SJSA1 (cell line): ENCODE results near the gene SIL1. TPM values are rescaled to one million over a fixed set of nuclear protein-coding genes. Genes with fewer than 3 reads are reported as not detected.

Source experiments
- DNase-seq, 2 experiments: peaks; one replicate each; pipeline ENCODE4 v3.0.0-alpha.2; 2015 to 2020; ENCODE audit warnings: low spot score in 2 of 2, low read depth in 1 of 2
- H3K27ac ChIP-seq: fragments of 250-450 bp; sonication (Bioruptor Pico); 2 replicates; pipeline ENCODE4 v1.5.1; 2020; ENCODE audit warnings: mild to moderate bottlenecking, moderate library complexity
- H3K27me3 ChIP-seq: fragments of 250-450 bp; sonication (Bioruptor Pico); replicated peaks from 2 replicates; pipeline ENCODE4 v1.5.1; 2020; ENCODE audit warnings: mild to moderate bottlenecking, moderate library complexity
- H3K36me3 ChIP-seq: fragments of 250-450 bp; sonication (Bioruptor Pico); 2 replicates; pipeline ENCODE4 v1.5.1; 2020; ENCODE audit warnings: mild to moderate bottlenecking
- H3K4me1 ChIP-seq: fragments of 250-450 bp; sonication (Bioruptor Pico); replicated peaks from 2 replicates; pipeline ENCODE4 v1.6.1; 2021; ENCODE audit warnings: mild to moderate bottlenecking
- H3K4me3 ChIP-seq: fragments of 250-450 bp; sonication (Bioruptor Pico); 2 replicates; pipeline ENCODE4 v1.5.1; 2020; ENCODE audit warnings: mild to moderate bottlenecking
- H3K9me3 ChIP-seq: fragments of 250-450 bp; sonication (Bioruptor Pico); replicated peaks from 2 replicates; pipeline ENCODE4 v1.5.1; 2020; ENCODE audit warnings: mild to moderate bottlenecking
- total RNA-seq: library from RNA; depleted of rRNA; stranded (reverse); fragments of >200 nt; shearing (Covaris generic); gene quantifications from 2 replicates; pipeline ENCODE4 v1.2.3, GENCODE V29; 2014

The SIL1 gene
- total RNA-seq, 1 experiment from 2014 or later: 58.2 TPM

DNA sequence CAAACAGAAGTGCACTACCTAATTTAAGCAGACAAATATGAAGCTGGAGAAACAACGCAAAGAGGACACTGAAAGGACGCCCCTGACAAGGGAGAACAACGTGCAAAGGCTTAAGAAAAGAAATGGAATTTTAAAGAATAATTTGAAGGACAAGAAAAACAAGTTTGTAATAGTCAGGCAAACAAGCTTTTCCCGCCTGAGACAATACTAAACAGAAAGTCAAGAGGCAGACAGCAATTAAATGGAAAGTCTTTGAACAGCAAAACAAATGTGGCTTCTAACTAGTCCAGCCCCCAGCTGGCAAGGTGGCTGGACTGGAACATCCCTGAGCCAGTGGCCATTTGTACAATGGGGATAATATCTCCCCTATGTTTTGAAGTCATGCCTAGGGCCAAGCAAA is 63.3 kb downstream of the SIL1 start:
- Histone ChIP-seq H3K27ac (no peak overlapping the region), H3K4me3 (no peak overlapping the region)
- no peak for DNase-seq

DNA sequence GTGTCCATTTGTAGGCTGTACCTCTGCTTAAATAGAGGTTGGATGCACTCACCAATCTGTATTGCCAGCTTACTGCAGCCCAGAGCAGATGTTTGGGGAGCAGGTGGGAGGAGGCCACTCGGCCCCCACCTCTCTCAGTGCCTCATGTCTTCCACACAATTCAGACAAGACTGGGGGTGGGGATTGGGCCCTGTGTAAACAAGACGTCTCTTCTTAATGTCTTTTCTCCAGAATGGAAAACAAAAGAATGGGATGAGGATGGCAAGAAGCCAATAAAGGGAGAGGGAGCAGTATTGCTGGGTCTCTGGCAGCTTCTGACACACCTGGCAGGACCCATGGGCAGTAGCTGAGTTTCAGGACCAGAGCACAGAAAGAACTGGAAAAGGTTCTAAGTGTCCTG is 64.9 kb downstream of the SIL1 start:
- Histone ChIP-seq H3K27ac (no peak overlapping the region), H3K36me3 (no peaks in the 10 kb centered on the region), H3K4me3 (no peak overlapping the region), H3K9me3 (no peaks in the 10 kb centered on the region), H3K27me3 (no peaks in the 10 kb centered on the region; the same call in 1 of the 2 replicates), H3K4me1 (no peaks in the 10 kb centered on the region)
- DNase-seq: no peak

More for the DNA sequence above, 63.3 kb downstream of the SIL1 start:
- Histone ChIP-seq H3K9me3 (no peaks in the 10 kb centered on the region), H3K36me3 (no peaks in the 10 kb centered on the region), H3K4me1 (peaks cover 7% of the 10 kb centered on the region; the same call in 1 of the 2 replicates), H3K27me3 (no peaks in the 10 kb centered on the region; the same call in 1 of the 2 replicates)

DNA sequence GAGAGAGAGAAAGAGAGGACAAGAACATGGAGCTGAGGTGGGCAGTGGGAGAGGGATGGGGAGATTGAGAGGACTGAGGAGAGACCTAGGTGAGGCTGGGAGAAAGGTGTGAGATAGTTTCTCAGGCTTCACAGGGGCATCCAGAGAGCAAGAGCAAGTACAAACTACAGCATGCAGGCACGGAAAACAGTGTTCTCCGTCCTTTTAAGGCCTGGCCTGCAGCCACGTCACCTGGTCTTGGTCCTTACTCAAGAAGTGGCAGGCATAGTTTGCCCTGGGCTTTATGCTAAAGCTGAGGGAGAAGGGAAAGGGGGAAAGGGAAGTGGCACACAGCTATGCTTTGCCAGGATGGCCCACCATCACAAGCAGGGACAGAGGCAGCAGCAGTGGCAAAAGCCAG is 65.7 kb downstream of the SIL1 start:
- Histone ChIP-seq H3K27ac (no peak overlapping the region), H3K36me3 (no peaks in the 10 kb centered on the region), H3K9me3 (no peaks in the 10 kb centered on the region), H3K4me3 (no peak overlapping the region), H3K27me3 (no peaks in the 10 kb centered on the region), H3K4me1 (no peaks in the 10 kb centered on the region)
- no peak for DNase-seq

DNA sequence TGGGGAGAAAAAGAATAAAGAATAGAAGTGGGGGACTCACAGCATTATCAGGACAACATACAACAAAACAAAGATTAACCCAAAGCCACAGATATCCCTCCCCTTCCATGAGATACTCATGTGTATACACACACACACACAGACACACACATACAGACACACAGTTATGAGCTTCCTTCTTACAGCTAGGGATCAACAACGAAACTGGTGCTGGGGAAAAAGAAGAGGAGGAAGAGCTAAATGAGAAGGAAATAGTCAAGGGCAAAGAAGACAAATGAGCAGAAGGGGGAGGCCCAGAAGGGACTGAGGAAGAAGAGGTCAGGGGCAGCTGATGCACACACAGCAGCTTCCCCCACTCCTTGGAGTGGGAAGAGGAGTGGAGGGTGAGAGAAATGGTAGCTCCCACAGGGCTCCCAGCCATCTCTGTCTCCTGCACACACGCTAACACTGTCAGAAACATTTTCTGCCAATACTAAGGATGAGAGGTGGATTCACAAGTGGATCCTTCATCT is 66.2 kb downstream of the SIL1 start:
- no peaks in the 10 kb centered on the region for H3K9me3 ChIP-seq
- no peak overlapping the region for H3K27ac ChIP-seq

DNA sequence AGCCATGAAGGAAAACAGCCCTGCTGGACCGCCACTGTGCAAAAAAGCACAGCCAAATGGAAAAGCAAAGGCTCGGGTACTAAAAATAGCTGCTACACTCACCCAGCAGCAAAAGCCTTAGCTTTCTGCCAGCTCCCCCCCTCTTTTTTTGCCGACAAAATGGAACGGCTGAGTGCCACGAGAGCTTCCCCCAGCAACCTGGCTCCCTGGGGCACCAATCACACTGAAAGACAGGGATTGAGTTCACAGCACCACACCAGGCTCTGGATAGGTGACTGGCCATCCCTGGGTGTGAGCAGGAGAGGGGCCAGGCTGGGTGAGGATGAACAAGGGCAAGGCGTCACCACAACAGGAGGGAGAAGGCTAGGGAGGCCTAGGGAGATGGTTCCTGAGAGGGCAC is 66.7 kb downstream of the SIL1 start:
- no peak overlapping the region for H3K4me3 ChIP-seq

More for the DNA sequence above, 66.2 kb downstream of the SIL1 start:
- no peaks in the 10 kb centered on the region for H3K36me3 ChIP-seq
- H3K27me3 ChIP-seq: no peaks in the 10 kb centered on the region
- no peaks in the 10 kb centered on the region for H3K4me1 ChIP-seq
- no peak for DNase-seq
- no peak overlapping the region for H3K4me3 ChIP-seq

DNA sequence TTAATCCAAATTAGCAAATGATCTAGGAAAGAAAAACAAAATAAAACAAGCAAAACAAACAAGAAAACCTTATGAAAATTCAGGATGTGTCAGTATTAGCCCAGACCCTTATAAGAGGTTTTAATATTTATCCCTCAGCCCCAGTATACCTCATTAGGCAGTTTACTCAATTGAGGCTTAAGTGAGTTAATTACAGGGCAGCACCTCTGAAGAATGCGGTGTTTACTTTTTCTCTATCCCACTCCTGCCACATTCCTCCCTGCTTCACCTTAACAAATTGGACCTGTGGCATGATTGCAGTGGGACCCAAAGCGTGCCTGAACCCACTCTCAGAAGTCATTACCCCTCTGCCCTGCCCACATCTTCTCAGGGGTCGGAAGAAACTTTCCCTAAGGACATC is 67.1 kb downstream of the SIL1 start:
- Histone ChIP-seq H3K4me1 (no peaks in the 10 kb centered on the region), H3K27ac (no peak overlapping the region), H3K4me3 (no peak overlapping the region), H3K36me3 (no peaks in the 10 kb centered on the region), H3K9me3 (no peaks in the 10 kb centered on the region), H3K27me3 (no peaks in the 10 kb centered on the region)
- no peak for DNase-seq

More for the DNA sequence above, 66.7 kb downstream of the SIL1 start:
- no peaks in the 10 kb centered on the region for H3K9me3 ChIP-seq
- H3K27ac ChIP-seq: no peak overlapping the region
- H3K36me3 ChIP-seq: no peaks in the 10 kb centered on the region
- no peak for DNase-seq
- H3K27me3 ChIP-seq: no peaks in the 10 kb centered on the region
- no peaks in the 10 kb centered on the region for H3K4me1 ChIP-seq

DNA sequence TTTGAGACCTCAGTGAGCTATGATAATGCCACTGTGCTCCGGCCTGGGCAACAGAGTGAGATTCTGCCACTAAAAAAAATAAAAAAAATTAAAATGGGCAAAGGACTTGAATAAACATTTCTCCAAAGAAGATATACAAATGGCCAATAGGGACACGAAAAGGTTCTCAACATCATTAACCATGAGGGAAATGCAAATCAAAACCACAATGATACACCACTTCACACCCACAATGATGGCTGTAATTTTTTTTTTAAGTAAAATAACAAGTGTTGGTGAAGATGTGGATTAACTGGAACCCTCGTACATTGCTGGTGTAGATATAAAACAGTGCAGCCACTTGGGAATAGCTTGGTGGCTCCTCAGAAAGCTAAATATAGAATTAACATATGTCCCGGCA is 68.0 kb downstream of the SIL1 start:
- no peak overlapping the region for H3K4me3 ChIP-seq
- H3K36me3 ChIP-seq: no peaks in the 10 kb centered on the region
- H3K9me3 ChIP-seq: no peaks in the 10 kb centered on the region
- H3K27me3 ChIP-seq: no peaks in the 10 kb centered on the region
- H3K4me1 ChIP-seq: no peaks in the 10 kb centered on the region
- no peak for DNase-seq
- no peak overlapping the region for H3K27ac ChIP-seq

DNA sequence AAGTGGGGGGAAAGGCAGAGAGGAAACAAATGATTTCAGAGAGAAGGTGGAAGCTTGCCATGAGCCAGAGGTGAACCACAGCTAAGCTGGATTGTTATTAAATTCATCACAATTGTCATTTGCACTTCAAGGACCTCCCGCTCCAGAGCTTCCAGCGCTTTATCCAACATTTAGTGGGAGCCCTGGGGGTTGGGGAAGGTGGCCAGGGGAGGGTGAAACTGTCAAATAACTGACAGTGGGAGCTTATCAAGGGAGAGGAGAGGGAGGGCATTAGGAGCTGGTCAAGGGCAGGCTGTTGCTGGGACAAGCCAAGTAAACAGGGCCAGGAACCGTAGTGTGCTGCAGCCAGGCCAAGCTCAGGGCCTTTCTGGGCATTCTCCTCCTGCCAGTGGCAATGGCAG is 71.5 kb downstream of the SIL1 start:
- Histone ChIP-seq H3K4me1 (no peaks in the 10 kb centered on the region), H3K4me3 (no peak overlapping the region), H3K9me3 (no peaks in the 10 kb centered on the region), H3K27ac (no peak overlapping the region), H3K36me3 (peaks cover 9% of the 10 kb centered on the region; the same call in 1 of the 2 replicates), H3K27me3 (no peaks in the 10 kb centered on the region)
- DNase-seq: no peak

DNA sequence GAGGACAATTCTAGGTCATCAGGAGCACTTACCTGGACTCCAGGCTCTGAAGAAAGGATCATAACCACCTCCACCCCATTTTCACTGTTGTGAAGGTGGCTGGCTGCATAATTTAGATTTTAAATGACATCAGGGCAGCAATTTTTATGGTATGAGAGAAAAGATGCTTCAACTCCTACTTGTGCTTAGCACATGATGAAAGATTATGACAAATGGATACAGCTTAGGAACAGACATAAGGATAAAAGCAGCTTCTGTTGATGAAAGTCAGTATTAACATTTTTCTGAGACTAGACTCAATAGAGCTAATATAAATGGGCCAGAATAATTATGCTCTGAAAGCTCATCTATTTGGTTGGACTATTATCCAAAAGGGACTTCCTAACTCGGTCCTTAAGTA is 72.2 kb downstream of the SIL1 start:
- Histone ChIP-seq H3K4me3 (no peak overlapping the region), H3K36me3 (peaks cover 9% of the 10 kb centered on the region; the same call in 1 of the 2 replicates), H3K9me3 (no peaks in the 10 kb centered on the region), H3K4me1 (no peaks in the 10 kb centered on the region), H3K27me3 (no peaks in the 10 kb centered on the region), H3K27ac (no peak overlapping the region)
- DNase-seq: no peak

DNA sequence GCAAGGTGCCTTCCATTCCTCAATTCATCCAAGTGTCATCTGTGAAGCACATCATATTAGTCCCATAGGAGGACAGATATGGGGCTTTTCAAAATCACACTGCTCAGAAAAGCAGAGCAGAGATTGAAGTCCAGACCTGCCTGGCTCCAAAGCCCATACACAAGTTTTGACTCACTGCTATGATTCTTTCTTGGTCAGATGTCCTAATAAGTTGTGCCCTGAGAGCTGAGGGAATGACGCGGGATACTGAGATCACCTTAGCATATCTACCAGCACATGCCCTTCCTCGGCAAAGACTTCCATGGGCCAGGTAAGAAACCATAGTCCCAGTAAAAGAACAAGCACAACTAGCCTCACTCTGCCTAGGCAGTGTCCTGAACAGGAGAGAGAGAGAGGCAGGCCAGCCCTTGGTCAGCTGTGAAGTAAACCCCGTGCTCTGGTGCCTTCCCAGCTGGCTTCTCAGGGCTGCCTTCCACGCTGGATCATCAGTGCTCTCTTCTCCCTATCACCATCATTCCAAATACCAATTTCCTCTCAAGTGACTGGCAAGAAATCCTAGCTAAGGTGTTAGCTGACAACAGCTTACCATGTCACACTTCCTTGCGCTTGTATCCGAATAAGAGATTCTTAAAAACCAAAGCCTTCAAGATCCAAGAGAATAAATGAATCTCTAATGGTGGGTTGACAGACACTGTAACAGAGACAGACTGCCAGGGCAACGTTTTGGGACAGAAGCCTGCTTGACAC is 73.2 kb downstream of the SIL1 start:
- Histone ChIP-seq H3K36me3 (peaks cover 15% of the 10 kb centered on the region), H3K9me3 (no peaks in the 10 kb centered on the region), H3K4me3 (no peak overlapping the region), H3K27me3 (no peaks in the 10 kb centered on the region), H3K27ac (no peak overlapping the region), H3K4me1 (no peaks in the 10 kb centered on the region)
- no peak for DNase-seq

DNA sequence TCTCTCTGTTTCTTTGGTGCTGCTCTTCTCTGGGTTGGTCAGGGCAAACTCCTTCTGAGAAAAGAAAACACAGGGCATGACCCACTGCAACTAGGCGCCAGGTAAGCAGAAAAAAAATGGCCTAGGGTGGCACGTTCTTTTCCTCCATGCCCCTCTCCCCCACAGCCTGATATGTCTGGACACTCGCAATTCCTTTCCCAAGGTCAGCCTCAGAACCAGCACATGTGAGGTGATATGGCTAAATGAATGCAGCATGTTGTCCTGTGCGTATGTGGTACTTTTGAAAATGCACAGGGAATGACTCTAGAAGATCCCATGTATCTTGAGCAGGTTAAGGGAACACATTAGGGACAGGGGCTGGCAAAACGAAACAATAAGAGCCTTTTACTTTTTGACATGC is 77.0 kb downstream of the SIL1 start:
- H3K4me3 ChIP-seq: no peak overlapping the region
- DNase-seq: no peak
- no peaks in the 10 kb centered on the region for H3K9me3 ChIP-seq
- no peaks in the 10 kb centered on the region for H3K4me1 ChIP-seq
- peaks cover 23% of the 10 kb centered on the region for H3K36me3 ChIP-seq
- H3K27me3 ChIP-seq: no peaks in the 10 kb centered on the region
- no peak overlapping the region for H3K27ac ChIP-seq

DNA sequence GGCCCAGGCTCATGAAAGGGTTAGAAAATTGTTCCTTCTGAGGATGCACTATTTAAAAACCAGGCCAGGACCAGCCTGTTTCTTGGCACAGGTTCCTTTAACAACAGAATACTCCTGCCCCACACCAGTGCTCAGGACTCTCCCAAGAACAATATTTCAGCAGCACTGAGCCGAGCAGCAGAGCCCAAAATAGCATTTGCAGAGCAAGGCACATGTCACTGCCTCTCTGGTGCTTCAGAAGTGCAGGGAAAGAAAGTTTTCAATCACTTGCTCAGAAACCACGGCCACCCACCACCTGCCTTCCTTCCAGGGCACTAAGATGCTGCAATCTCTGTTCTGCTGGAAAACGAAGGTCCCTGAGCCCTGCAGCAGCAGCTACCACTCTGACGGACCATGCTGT is 77.6 kb downstream of the SIL1 start:
- Histone ChIP-seq H3K4me3 (no peak overlapping the region), H3K27ac (no peak overlapping the region), H3K9me3 (no peaks in the 10 kb centered on the region), H3K27me3 (no peaks in the 10 kb centered on the region), H3K36me3 (peaks cover 23% of the 10 kb centered on the region), H3K4me1 (no peaks in the 10 kb centered on the region)
- DNase-seq: no peak

DNA sequence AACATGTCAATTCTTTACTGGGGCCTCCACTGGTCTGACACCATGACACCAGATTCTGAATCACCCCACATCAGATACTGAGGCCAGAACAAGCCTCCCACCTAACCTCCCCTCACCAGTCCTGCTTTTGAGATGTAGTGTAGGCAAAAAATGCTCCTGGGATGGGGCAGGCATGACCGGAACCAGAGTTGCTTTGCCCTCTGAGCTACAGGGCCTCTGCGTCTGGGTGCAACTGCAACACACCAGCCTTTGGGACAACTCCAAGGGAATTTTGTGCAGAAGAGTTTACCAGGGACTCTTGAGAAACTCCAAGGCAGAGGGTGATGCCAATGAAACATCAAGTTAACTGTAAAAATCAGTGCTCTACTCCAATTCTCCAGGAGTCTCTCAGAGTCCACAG is 79.4 kb downstream of the SIL1 start:
- no peak for DNase-seq
- Histone ChIP-seq H3K4me3 (no peak overlapping the region), H3K36me3 (peaks cover 23% of the 10 kb centered on the region), H3K9me3 (no peaks in the 10 kb centered on the region), H3K4me1 (no peaks in the 10 kb centered on the region), H3K27ac (no peak overlapping the region), H3K27me3 (no peaks in the 10 kb centered on the region)

DNA sequence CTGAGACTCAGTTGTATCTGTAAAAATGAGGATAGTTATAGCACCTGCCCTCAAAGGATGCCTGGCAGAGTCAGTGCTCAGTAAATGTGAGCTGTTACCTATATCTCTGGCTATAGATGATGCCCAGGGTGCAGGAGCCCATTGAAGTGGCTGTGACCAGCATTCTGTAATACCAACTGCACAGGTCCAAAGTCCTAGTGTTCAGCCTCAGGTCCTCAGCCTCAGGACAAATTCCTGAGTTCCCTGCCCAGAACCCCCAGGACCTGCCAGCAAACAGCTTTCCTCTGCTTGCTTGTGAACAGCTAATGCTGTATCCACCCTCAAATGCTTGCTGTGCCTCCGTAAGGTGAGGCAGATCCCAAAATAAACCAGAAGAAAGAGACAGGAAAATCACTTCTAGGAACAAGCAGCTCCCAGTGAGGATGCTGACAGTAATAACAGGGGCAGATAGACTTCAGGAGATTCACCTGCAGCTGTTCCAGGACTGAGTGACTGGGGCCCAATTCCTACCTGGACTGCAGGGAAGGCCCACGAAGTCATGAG is 80.8 kb downstream of the SIL1 start:
- Histone ChIP-seq H3K4me3 (no peak overlapping the region), H3K27ac (no peak overlapping the region), H3K27me3 (no peaks in the 10 kb centered on the region), H3K36me3 (peaks cover 14% of the 10 kb centered on the region), H3K4me1 (no peaks in the 10 kb centered on the region), H3K9me3 (no peaks in the 10 kb centered on the region)
- no peak for DNase-seq
